ENCODE results near the gene SCD5.

Gene SCD5

DNA sequence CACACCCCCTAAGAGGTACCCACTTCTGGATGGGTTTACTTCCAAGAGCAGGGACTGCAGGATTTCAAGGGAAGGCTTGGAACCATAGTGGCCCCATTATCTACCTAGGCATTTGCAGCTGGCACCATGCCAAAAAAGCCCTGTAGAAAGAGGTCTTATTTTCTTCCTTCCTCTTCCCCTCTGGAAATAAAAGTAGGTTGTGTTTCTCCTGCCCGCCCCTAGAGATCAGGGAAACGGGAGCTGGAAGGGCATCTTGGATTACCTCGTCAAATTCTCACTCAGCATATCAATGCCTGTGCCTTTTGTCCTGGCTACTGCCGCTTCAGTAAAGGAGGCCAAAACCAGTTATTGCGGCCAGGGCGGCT is 1.6 kb downstream of the SCD5 start:
- DNase-seq (ENCODE audit: low read depth in 2 of 2), result no peak

- DNase-seq (ENCODE audit: low read depth in 2 of 2), result no peak
These were observed 5.5 kb downstream of the SCD5 start for GRCh38 chr4:82792912-82793649.

DNA sequence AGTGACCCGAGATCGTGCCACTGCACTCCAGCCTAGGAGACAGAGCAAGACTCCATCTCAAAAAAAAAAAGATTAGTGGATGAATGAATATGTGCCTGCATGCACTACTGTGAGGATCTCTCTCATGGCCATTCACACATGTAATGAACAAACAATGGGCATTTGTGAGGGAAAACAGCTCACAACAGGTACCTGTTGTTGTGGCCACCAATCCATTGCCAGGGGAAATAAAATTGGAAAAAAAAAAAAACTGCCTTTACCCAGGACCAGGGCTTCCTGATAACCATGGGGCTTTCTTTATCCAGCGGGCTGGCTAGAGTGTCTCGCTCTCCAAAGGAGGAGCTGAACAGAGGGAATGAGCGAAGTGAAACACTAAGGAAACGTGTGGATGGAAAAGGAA is 7.4 kb downstream of the SCD5 start:
- no peak for DNase-seq (ENCODE audit: low read depth in 2 of 2)

DNA sequence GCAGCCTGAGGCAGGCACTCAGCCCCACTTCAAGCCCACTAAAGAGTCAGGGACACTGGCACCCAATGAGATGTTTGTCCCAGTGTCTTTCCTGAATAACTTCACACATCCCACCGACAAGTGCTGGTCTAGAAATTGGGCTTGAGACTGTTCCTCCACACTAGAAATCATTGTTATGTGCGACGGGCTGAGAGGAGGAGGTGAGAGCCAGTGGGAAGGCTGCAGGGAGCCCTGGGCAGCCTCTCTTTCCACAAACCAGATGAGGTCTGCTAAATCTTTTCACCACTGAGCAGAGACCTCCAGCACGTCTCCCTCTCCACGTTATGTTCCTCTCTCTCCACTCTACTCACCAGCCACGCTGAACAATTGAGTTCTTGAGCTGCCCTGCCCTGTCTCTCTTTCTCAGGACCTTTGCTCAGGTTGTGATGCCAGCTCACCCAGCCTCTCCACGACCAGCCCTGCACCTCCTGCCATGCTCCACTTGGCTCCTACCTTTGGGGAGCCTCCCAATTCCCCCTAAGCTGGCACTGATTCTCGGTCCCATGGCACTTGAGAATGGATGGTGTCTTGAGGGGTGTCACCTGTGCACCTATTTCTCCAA is 8.4 kb downstream of the SCD5 start:
- DNase-seq (ENCODE audit: low read depth in 2 of 2), result no peak

GRCh38 chr4:82789025-82789776 is 9.4 kb downstream of the SCD5 start:
- DNase-seq (ENCODE audit: low read depth in 2 of 2), result no peak

DNA sequence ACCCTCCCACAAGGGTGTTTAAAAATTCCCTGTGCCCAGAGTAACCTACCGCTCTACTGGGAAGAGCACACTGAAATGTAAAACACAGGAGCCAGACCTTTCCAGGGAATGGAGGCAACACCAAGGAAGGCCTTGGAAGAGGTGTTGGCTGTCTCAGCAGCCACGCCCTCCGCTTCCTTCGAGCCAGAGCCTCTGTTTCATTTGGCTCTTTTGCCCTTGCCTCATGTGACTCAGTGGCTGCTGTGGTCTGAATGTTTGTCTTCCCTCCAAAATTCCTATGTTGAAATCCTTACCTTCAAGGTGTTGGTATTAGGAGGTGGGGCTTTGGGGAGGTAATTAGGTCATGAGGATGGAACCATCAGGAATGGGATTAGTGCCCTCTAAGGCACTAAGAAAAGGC is 11.3 kb downstream of the SCD5 start:
- no peak for DNase-seq (ENCODE audit: low read depth in 2 of 2)

DNA sequence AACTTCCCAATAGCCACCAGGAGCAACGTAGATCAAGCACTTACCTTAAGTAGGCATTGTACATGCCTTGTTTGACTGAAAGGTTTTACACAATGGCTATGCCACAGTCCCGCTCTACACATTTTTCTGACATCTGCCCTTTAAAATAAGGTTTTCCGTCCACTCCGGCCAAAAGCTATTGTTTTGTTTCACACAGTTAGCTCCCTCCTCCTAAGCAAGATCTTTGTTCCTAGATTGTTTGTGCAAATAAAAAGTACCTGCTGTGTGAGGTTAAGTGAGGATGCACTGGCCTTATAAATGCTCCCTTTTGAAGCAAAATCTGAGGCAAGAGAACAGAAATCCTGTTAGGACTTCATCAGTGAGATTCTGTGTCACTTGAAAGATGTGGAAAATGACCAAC is 11.8 kb downstream of the SCD5 start:
- no peak for DNase-seq (ENCODE audit: low read depth in 2 of 2)

- DNase-seq (ENCODE audit: low read depth in 2 of 2), result no peak
These were observed 12.8 kb downstream of the SCD5 start for GRCh38 chr4:82785611-82786400.

- no peak for DNase-seq (ENCODE audit: low read depth in 2 of 2)
These were observed 13.7 kb downstream of the SCD5 start for GRCh38 chr4:82784681-82785610.

GRCh38 chr4:82782626-82783345 is 15.8 kb downstream of the SCD5 start:
- DNase-seq (ENCODE audit: low read depth in 2 of 2), result no peak

DNA sequence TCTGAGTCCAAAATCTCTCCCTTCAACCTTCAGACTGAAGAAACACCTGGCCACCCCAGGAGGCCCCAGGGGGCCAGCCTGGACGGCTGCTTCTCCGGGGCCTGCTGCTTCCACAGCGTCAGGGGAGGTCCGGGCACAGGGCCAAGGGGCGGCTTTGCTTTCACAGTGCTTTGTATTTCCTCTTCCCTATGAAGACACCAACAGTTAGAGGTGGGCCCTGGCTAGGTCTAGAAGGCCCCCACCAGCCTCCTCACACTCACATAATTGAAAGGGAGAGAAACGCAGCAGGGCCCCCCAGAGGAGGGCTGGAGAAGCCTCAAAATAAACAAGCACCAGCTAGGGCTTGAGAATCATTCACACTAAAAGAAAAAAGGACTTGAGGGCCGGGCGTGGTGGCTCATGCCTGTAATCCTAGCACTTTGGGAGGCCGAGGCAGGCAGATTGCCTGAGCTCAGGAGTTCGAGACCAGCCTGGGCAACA is 17.8 kb downstream of the SCD5 start:
- DNase-seq (ENCODE audit: low read depth in 2 of 2), result no peak

GRCh38 chr4:82780170-82780751 is 18.3 kb downstream of the SCD5 start:
- DNase-seq (ENCODE audit: low read depth in 2 of 2), result no peak

DNA sequence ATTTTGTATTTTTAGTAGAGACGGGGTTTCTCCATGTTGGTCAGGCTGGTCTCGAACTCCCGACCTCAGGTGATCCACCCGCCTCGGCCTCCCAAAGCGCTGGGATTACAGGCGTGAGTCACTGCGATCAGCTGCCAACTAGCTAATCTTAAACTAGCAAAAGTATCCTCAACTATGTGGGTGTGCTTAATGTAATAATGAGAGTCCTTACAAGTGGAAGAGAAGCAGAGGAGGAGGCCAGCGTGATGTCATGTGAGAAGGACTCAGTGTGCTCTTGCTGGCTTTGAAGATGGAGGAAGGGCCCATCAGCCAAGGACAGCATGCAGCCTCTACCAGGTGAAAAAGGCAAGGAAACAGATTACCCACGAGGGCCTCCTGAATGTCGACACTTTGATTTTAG is 19.6 kb downstream of the SCD5 start:
- no peak for DNase-seq (ENCODE audit: low read depth in 2 of 2)

- no peak for DNase-seq (ENCODE audit: low read depth in 2 of 2)
These were observed 20.6 kb downstream of the SCD5 start for GRCh38 chr4:82777857-82778525.

- no peak for DNase-seq (ENCODE audit: low read depth in 2 of 2)
These were observed 21.6 kb downstream of the SCD5 start for GRCh38 chr4:82776925-82777542.

DNA sequence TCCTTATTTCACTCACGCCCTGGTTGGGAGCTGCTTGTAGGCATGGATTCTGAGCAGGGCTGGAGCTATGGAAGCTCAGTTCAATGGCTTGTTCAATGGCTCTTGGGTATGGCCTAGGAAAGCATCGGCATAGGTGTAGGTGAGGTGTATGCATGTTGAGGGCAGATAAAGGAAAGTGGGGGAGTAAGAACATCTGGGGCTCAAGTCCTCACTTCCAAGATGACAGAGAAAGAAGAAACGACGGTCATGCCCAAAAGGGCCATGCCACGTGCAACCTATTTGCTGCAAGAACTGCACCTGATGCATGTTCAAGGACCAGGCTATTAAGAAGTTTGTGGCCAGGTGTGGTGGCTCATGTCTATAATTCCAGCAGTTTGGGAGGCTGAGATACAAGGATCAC is 23.4 kb downstream of the SCD5 start:
- no peak for DNase-seq (ENCODE audit: low read depth in 2 of 2)

DNA sequence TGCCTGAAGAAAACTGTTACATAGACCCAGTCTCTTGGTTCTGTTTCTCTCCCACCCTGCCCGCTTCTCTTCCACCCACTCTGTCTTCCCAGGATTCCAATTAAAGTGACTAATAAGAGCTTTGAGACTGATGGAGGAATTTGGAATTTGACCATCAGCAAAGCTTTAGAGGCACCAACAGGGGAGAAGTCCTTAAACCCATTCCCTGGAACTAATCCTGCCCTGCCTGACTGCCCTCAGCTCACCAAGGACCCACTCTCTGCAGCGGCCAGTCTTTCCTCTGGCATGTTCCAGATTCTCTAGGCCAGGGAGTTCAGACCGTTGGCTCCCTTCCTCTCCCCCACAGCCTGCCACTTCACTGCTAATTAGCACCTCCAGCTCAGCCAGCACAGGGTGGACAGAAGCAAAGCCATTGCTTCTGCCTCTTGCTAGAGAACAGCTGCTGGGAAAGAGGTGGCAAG is 23.9 kb downstream of the SCD5 start:
- no peak for DNase-seq (ENCODE audit: low read depth in 2 of 2)

- no peak for DNase-seq (ENCODE audit: low read depth in 2 of 2)
These were observed 25.5 kb downstream of the SCD5 start for GRCh38 chr4:82773057-82773456.

GRCh38 chr4:82770607-82771006 is 28.0 kb downstream of the SCD5 start:
- no peak for DNase-seq (ENCODE audit: low read depth in 2 of 2)
